Stimulated activated CD8-positive, alpha-beta memory T cell treated with anti-CD3 and anti-CD28 coated beads, Interleukin-12 subunit alpha, Interleukin-12 subunit beta, amount 100 ng/mL, for 24 hours (primary cell): ENCODE results near the gene RBM10.

Source experiments
- DNase-seq: peaks from one replicate; pipeline ENCODE4 v3.0.0-alpha.2; 2020; ENCODE audit errors: extremely low read depth

The RBM10 gene

GRCh38 chrX:47148946-47149345 is 3.9 kb downstream of the RBM10 start:
- no peak for DNase-seq

GRCh38 chrX:47151435-47151834 is 6.4 kb downstream of the RBM10 start:
- DNase-seq, result no peak

GRCh38 chrX:47156611-47157520 is 11.8 kb downstream of the RBM10 start:
- DNase-seq, result no peak

- no peak for DNase-seq
These were observed 13.1 kb downstream of the RBM10 start for GRCh38 chrX:47158131-47158530.

- DNase-seq, result no peak
These were observed 13.8 kb downstream of the RBM10 start for GRCh38 chrX:47158781-47159180.

- DNase-seq, result no peak
These were observed 15.8 kb downstream of the RBM10 start for GRCh38 chrX:47160781-47161180.

- DNase-seq, result no peak
These were observed 18.0 kb downstream of the RBM10 start for GRCh38 chrX:47162927-47163583.

- no peak for DNase-seq
These were observed 19.4 kb downstream of the RBM10 start for GRCh38 chrX:47164420-47164819.

GRCh38 chrX:47166126-47166525 is 21.1 kb downstream of the RBM10 start:
- DNase-seq, result no peak

GRCh38 chrX:47168495-47169073 is 23.6 kb downstream of the RBM10 start:
- no peak for DNase-seq

GRCh38 chrX:47169273-47169672 is 24.3 kb downstream of the RBM10 start:
- no peak for DNase-seq

GRCh38 chrX:47169726-47170515 is 24.9 kb downstream of the RBM10 start:
- no peak for DNase-seq

GRCh38 chrX:47170861-47171692 is 26.1 kb downstream of the RBM10 start:
- no peak for DNase-seq

- DNase-seq, result no peak
These were observed 27.0 kb downstream of the RBM10 start for GRCh38 chrX:47171996-47172395.

- no peak for DNase-seq
These were observed 27.5 kb downstream of the RBM10 start for GRCh38 chrX:47172549-47172948.

- no peak for DNase-seq
These were observed 28.2 kb downstream of the RBM10 start for GRCh38 chrX:47172971-47173792.

GRCh38 chrX:47174376-47174775 is 29.4 kb downstream of the RBM10 start:
- no peak for DNase-seq

GRCh38 chrX:47174846-47175587 is 30.0 kb downstream of the RBM10 start:
- no peak for DNase-seq

- DNase-seq, result no peak
These were observed 30.6 kb downstream of the RBM10 start for GRCh38 chrX:47175588-47175980.
